Measurements from ENCODE around the gene ANKS1A. TPM values are rescaled to one million over a fixed set of nuclear protein-coding genes. Genes with fewer than 3 reads are reported as not detected.

ANKS1A gene
- total RNA-seq, 1 experiment from 2014 or later = 24.0 TPM

GRCh38 chr6:35036059-35036827 lies 147.2 kb downstream of the ANKS1A start:
- DNase-seq = no peak
- H3K4me1 Mint-ChIP-seq (ENCODE audit: low read depth, unreplicated experiment) = peaks cover 19% of the 10 kb centered on the region
- H3K4me3 ChIP-seq (ENCODE audit: low read depth, low read length) = no peak overlapping the region
- no peaks in the 10 kb centered on the region for H3K27me3 ChIP-seq (replicated peaks; ENCODE audit: control insufficient read depth, insufficient read depth, low read length)
- H3K27ac Mint-ChIP-seq (ENCODE audit: unreplicated experiment) = no peak overlapping the region
- TF ChIP-seq, protein P1, sequence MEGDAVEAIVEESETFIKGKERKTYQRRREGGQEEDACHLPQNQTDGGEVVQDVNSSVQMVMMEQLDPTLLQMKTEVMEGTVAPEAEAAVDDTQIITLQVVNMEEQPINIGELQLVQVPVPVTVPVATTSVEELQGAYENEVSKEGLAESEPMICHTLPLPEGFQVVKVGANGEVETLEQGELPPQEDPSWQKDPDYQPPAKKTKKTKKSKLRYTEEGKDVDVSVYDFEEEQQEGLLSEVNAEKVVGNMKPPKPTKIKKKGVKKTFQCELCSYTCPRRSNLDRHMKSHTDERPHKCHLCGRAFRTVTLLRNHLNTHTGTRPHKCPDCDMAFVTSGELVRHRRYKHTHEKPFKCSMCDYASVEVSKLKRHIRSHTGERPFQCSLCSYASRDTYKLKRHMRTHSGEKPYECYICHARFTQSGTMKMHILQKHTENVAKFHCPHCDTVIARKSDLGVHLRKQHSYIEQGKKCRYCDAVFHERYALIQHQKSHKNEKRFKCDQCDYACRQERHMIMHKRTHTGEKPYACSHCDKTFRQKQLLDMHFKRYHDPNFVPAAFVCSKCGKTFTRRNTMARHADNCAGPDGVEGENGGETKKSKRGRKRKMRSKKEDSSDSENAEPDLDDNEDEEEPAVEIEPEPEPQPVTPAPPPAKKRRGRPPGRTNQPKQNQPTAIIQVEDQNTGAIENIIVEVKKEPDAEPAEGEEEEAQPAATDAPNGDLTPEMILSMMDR (IDR thresholded peaks at IDR 0.05; ENCODE audit: insufficient read depth in 1 of 2, low read depth in 1 of 2, low read length in 1 of 2, severe bottlenecking in 1 of 2, unreplicated experiment in 1 of 2) = no peak
- H3K4me3 Mint-ChIP-seq (ENCODE audit: unreplicated experiment) = no peak overlapping the region
- POLR2A ChIA-PET = no interaction called here
- no peaks in the 10 kb centered on the region; the same call in 1 of the 2 replicates for H3K36me3 ChIP-seq (ENCODE audit: control insufficient read depth, insufficient read depth, low read length)
- peaks cover 10% of the 10 kb centered on the region for H3K4me1 ChIP-seq
- CTCF ChIA-PET = no interaction called here
- intact Hi-C loops (cut with micrococcal nuclease; ENCODE audit: unreplicated experiment) = no loop called here
- no TSS peak for BruUV-seq (replicated peaks)
- no peaks in the 10 kb centered on the region for H3K27me3 Mint-ChIP-seq (ENCODE audit: insufficient read depth, unreplicated experiment)
- no peaks in the 10 kb centered on the region for H3K9me3 ChIP-seq
- H3K36me3 Mint-ChIP-seq (ENCODE audit: insufficient read depth, unreplicated experiment) = peaks cover 11% of the 10 kb centered on the region
- no peaks in the 10 kb centered on the region for H3K9me3 Mint-ChIP-seq (ENCODE audit: unreplicated experiment)

DNA sequence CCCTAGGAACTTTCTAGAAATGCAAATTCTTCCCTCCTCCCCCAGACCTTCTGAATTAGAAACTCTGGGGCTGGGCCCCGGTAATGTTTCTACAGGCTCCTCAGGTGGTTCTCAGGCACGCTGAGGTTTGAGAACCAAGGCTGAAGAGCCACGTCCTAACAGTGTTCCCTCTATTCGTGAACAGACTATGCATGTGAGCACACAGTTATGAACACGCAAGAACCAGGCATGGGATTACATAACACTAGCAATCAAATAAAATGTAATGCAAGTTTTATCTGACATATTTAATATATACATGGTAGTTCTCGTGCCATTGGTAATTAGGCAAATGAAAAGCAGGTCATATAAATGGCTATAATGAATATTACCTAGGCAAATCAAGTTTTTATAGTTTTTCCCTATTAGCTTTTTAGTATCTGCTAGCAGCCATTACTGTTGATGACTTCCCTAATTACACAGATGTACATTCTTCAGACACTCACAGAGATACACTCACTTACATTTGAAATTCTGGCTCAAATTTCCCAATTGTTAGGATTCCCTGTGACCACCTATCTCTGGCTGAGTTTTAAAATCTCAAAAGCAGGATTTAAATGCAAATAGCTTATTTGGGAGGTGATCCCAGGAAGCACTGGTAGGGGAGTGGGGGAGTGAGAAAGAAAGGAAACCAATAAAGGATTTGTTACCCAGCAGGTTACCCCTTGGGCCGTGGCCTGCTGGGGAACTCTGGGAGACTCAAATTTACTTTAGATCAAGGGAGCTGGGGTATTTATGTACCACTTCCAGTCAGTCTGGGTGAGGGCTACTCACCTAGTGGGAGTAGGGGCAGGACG lies 148.0 kb downstream of the ANKS1A start:
- Histone ChIP-seq H3K36me3 (ENCODE audit: control insufficient read depth, insufficient read depth, low read length) (no peaks in the 10 kb centered on the region; the same call in 1 of the 2 replicates), H3K4me1 (peaks cover 2% of the 10 kb centered on the region), H3K27me3 (replicated peaks; ENCODE audit: control insufficient read depth, insufficient read depth, low read length) (no peaks in the 10 kb centered on the region), H3K9me3 (no peaks in the 10 kb centered on the region), H3K4me3 (ENCODE audit: low read depth, low read length) (no peak overlapping the region)
- no peak overlapping the region for H3K4me3 Mint-ChIP-seq (ENCODE audit: unreplicated experiment)
- ChIA-PET CTCF (interaction anchor here (0.6 kb wide), 1 partner anchor 97 kb away, joined by 5 read pairs; no protein-coding TSS in a partner anchor), POLR2A (no interaction called here)
- peaks cover 6% of the 10 kb centered on the region for H3K36me3 Mint-ChIP-seq (ENCODE audit: insufficient read depth, unreplicated experiment)
- no peaks in the 10 kb centered on the region for H3K27me3 Mint-ChIP-seq (ENCODE audit: insufficient read depth, unreplicated experiment)
- TF ChIP-seq, protein P1 (IDR thresholded peaks at IDR 0.05; ENCODE audit: insufficient read depth in 1 of 2, low read depth in 1 of 2, low read length in 1 of 2, severe bottlenecking in 1 of 2, unreplicated experiment in 1 of 2) = no peak
- DNase-seq = no peak
- peaks cover 11% of the 10 kb centered on the region for H3K4me1 Mint-ChIP-seq (ENCODE audit: low read depth, unreplicated experiment)
- no peaks in the 10 kb centered on the region for H3K9me3 Mint-ChIP-seq (ENCODE audit: unreplicated experiment)
- intact Hi-C loops (cut with micrococcal nuclease; ENCODE audit: unreplicated experiment) = no loop called here
- no TSS peak for BruUV-seq (replicated peaks)
- no peak overlapping the region for H3K27ac Mint-ChIP-seq (ENCODE audit: unreplicated experiment)

GRCh38 chr6:35037664-35038038 lies 148.6 kb downstream of the ANKS1A start:
- Mint-ChIP-seq H3K36me3 (ENCODE audit: insufficient read depth, unreplicated experiment) (peaks cover 6% of the 10 kb centered on the region), H3K4me1 (ENCODE audit: low read depth, unreplicated experiment) (peaks cover 10% of the 10 kb centered on the region), H3K27ac (ENCODE audit: unreplicated experiment) (no peak overlapping the region), H3K27me3 (ENCODE audit: insufficient read depth, unreplicated experiment) (no peaks in the 10 kb centered on the region), H3K4me3 (ENCODE audit: unreplicated experiment) (no peak overlapping the region), H3K9me3 (ENCODE audit: unreplicated experiment) (no peaks in the 10 kb centered on the region)
- intact Hi-C loops (cut with micrococcal nuclease; ENCODE audit: unreplicated experiment) = no loop called here
- TF ChIP-seq, protein P1 (IDR thresholded peaks at IDR 0.05; ENCODE audit: insufficient read depth in 1 of 2, low read depth in 1 of 2, low read length in 1 of 2, severe bottlenecking in 1 of 2, unreplicated experiment in 1 of 2) = no peak
- Histone ChIP-seq H3K27me3 (replicated peaks; ENCODE audit: control insufficient read depth, insufficient read depth, low read length) (no peaks in the 10 kb centered on the region), H3K9me3 (no peaks in the 10 kb centered on the region), H3K4me3 (ENCODE audit: low read depth, low read length) (no peak overlapping the region), H3K36me3 (ENCODE audit: control insufficient read depth, insufficient read depth, low read length) (no peaks in the 10 kb centered on the region; the same call in 1 of the 2 replicates), H3K4me1 (no peaks in the 10 kb centered on the region)
- ChIA-PET POLR2A (no interaction called here), CTCF (interaction anchor here (0.6 kb wide), 1 partner anchor 97 kb away, joined by 5 read pairs; no protein-coding TSS in a partner anchor)
- DNase-seq = no peak
- BruUV-seq (replicated peaks) = no TSS peak
